GM19397 (cell line): ENCODE measurements around the gene KDM4B.
A peak's percentile ranks its signal among the peaks of the same experiment; 100 is the strongest.
"Not testable (repeated sequence)": the region's sequence is repeated elsewhere in the genome, so short reads cannot be mapped to it uniquely, and the experiment has no call there.

Source experiments
- ATAC-seq: cut with Tn5 transposase; IDR thresholded peaks from one replicate; pipeline ENCODE4 v1.9.1; 2021; ENCODE audit warnings: mild to moderate bottlenecking, moderate library complexity; ENCODE audit not compliant: unreplicated experiment

Gene KDM4B

GRCh38 chr19:4967738-4968461 lies 1.0 kb upstream of the KDM4B start:
- ATAC-seq = no peak

- peak; percentile 23 for ATAC-seq
These were observed 419 bp downstream of the KDM4B start for GRCh38 chr19:4969292-4969771.

- no peak for ATAC-seq
These were observed 1.0 kb downstream of the KDM4B start for GRCh38 chr19:4969772-4970531.

- ATAC-seq = no peak
These were observed 1.9 kb downstream of the KDM4B start for GRCh38 chr19:4970558-4971423.

GRCh38 chr19:4971424-4971793 lies 2.5 kb downstream of the KDM4B start:
- ATAC-seq = no peak

- ATAC-seq = no peak
These were observed 3.0 kb downstream of the KDM4B start for GRCh38 chr19:4971816-4972495.

GRCh38 chr19:4972509-4973230 lies 3.8 kb downstream of the KDM4B start:
- ATAC-seq = no peak

- no peak for ATAC-seq
These were observed 6.1 kb downstream of the KDM4B start for GRCh38 chr19:4974880-4975469.

- ATAC-seq = not testable (repeated sequence)
These were observed 6.7 kb downstream of the KDM4B start for GRCh38 chr19:4975601-4976000.

- no peak for ATAC-seq
These were observed 7.7 kb downstream of the KDM4B start for GRCh38 chr19:4976401-4977298.

- no peak for ATAC-seq
These were observed 8.6 kb downstream of the KDM4B start for GRCh38 chr19:4977299-4978174.

GRCh38 chr19:4979211-4979807 lies 10.4 kb downstream of the KDM4B start:
- no peak for ATAC-seq

- ATAC-seq = no peak
These were observed 11.2 kb downstream of the KDM4B start for GRCh38 chr19:4980067-4980466.

- ATAC-seq = no peak
These were observed 12.1 kb downstream of the KDM4B start for GRCh38 chr19:4980838-4981680.

- ATAC-seq = no peak
These were observed 12.7 kb downstream of the KDM4B start for GRCh38 chr19:4981681-4981958.

GRCh38 chr19:4983346-4984105 lies 14.6 kb downstream of the KDM4B start:
- ATAC-seq = no peak
